GM12878 (cell line): Measurements from ENCODE around the gene C16orf74. TPM values are rescaled to one million over a fixed set of nuclear protein-coding genes. Genes with fewer than 3 reads are reported as not detected.

Experiments
- ATAC-seq: fragments of 200-7000 bp; cut with Tn5 transposase; 3 replicates; pipeline ENCODE4 v1.9.1; 2020; ENCODE audit warnings: mild to moderate bottlenecking, moderate library complexity
- BruUV-seq: library from RNA; stranded (reverse); fragments of 400-500 nt; replicated peaks from 2 replicates; lab custom pipeline; 2021; lab: Mats Ljungman, UMichigan
- CTCF ChIA-PET: fragments of 300-600 bp; sonication (Branson Sonifier 250); formaldehyde crosslinking; extraction: SDS; loops from one replicate; lab custom pipeline; 2021; ENCODE audit warnings: inconsistent platforms; lab: Yijun Ruan, JAX
- POLR2A ChIA-PET: fragments of 350-600 bp; formaldehyde crosslinking; extraction: SDS; loops from one replicate; lab custom pipeline; 2021; ENCODE audit warnings: inconsistent platforms; lab: Charles Lee
- RAD21 ChIA-PET: fragments of 300-600 bp; sonication (Branson Sonifier 250); formaldehyde crosslinking; loops from one replicate; lab custom pipeline; 2023; ENCODE audit warnings: antibody characterized with exemption; ENCODE audit not compliant: unreplicated experiment; lab: Charles Lee
- SMC1A ChIA-PET: fragments of 300-600 bp; sonication (Branson Sonifier 250); formaldehyde crosslinking; loops from one replicate; lab custom pipeline; 2023; ENCODE audit not compliant: unreplicated experiment, uncharacterized antibody; lab: Charles Lee
- DNase-seq: peaks from one replicate; pipeline ENCODE4 v3.0.0-alpha.2; 2011; ENCODE audit warnings: low read depth, low spot score
- FAIRE-seq: peaks from 3 replicates; lab custom pipeline; 2011; peaks lifted over from hg19 to GRCh38; lab: Jason Lieb, UNC
- H2AFZ ChIP-seq: 2 replicates; pipeline ENCODE4 v1.6.0; 2011; ENCODE audit warnings: low read depth, low read length, control low read depth; ENCODE audit not compliant: control insufficient read depth
- H3K27ac ChIP-seq: 2 replicates; pipeline ENCODE4 v1.5.1; 2011; ENCODE audit warnings: control low read depth; ENCODE audit not compliant: control insufficient read depth, insufficient read depth
- H3K27me3 ChIP-seq, 2 experiments: replicated peaks in 1 of 2; 2 replicates each; pipeline versions ENCODE4 v1.6.0 to v1.6.1; 2011; ENCODE audit warnings: low read length in 1 of 2; ENCODE audit not compliant: control insufficient read depth in 2 of 2, insufficient read depth in 2 of 2
- H3K36me3 ChIP-seq, 2 experiments: 2 replicates each; pipeline ENCODE4 v1.5.1; 2011; ENCODE audit warnings: low read length in 1 of 2; ENCODE audit not compliant: control insufficient read depth in 2 of 2, insufficient read depth in 2 of 2
- H3K4me1 ChIP-seq: 2 replicates; pipeline ENCODE4 v1.6.1; 2011; ENCODE audit warnings: mild to moderate bottlenecking, low read length, moderate library complexity, mixed read lengths; ENCODE audit not compliant: control insufficient read depth, insufficient read depth
- H3K4me2 ChIP-seq: 2 replicates; pipeline ENCODE4 v1.6.0; 2011; ENCODE audit warnings: control low read depth; ENCODE audit not compliant: control insufficient read depth, insufficient read depth
- H3K4me3 ChIP-seq: fragments of 200-600 bp; sonication (generic); 2 replicates; pipeline ENCODE4 v1.5.1; 2016
- H3K79me2 ChIP-seq: 2 replicates; pipeline ENCODE4 v1.6.0; 2011; ENCODE audit warnings: low read length; ENCODE audit not compliant: control insufficient read depth, insufficient read depth
- H3K9ac ChIP-seq: 2 replicates; pipeline ENCODE4 v1.8.0; 2011; ENCODE audit warnings: low read length, control low read depth, mixed read lengths; ENCODE audit not compliant: control insufficient read depth, insufficient read depth
- H3K9me3 ChIP-seq: replicated peaks from 3 replicates; pipeline ENCODE4 v1.5.1; 2011; ENCODE audit warnings: mild to moderate bottlenecking, low read length; ENCODE audit not compliant: control insufficient read depth, insufficient read depth
- H4K20me1 ChIP-seq: 2 replicates; pipeline ENCODE4 v1.6.0; 2011; ENCODE audit not compliant: control insufficient read depth, insufficient read depth
- ATF2 ChIP-seq: IDR thresholded peaks from 2 replicates; pipeline ENCODE4 v1.6.1; 2012; ENCODE audit warnings: low read length, inconsistent platforms
- ATF3 ChIP-seq: IDR thresholded peaks from 2 replicates; pipeline ENCODE4 v1.6.1; 2011; ENCODE audit warnings: low read depth, mild to moderate bottlenecking, low read length, moderate library complexity, borderline replicate concordance; ENCODE audit errors: extremely low read depth
- BMI1 ChIP-seq: fragments of 450-650 bp; IDR thresholded peaks from 2 replicates; pipeline ENCODE4 v1.6.1; 2016; ENCODE audit warnings: mild to moderate bottlenecking, moderate library complexity, borderline replicate concordance
- EED ChIP-seq: sonication (generic); IDR thresholded peaks from 2 replicates; pipeline ENCODE4 v1.6.1; 2016; ENCODE audit warnings: antibody characterized with exemption, low read depth
- ELK1 ChIP-seq: IDR thresholded peaks from 2 replicates; pipeline ENCODE4 v1.6.1; 2012; ENCODE audit warnings: low read depth, low read length, improper control_type of control experiment
- FOS ChIP-seq: IDR thresholded peaks from 3 replicates; pipeline ENCODE4 v1.6.1; 2011; ENCODE audit warnings: borderline replicate concordance; ENCODE audit not compliant: insufficient read length; ENCODE audit errors: extremely low read depth
- GATAD2B ChIP-seq: fragments of 450-650 bp; conservative IDR thresholded peaks from 2 replicates; pipeline ENCODE4 v1.6.1; 2017; ENCODE audit warnings: low read depth, mild to moderate bottlenecking, moderate library complexity
- LARP7 ChIP-seq: fragments of 450-650 bp; IDR thresholded peaks from 2 replicates; pipeline ENCODE4 v1.6.1; 2017; ENCODE audit warnings: mild to moderate bottlenecking
- PAX8 ChIP-seq: fragments of 450-650 bp; IDR thresholded peaks from 2 replicates; pipeline ENCODE4 v1.6.1; 2017; ENCODE audit warnings: mild to moderate bottlenecking, moderate library complexity
- SUPT20H ChIP-seq: IDR thresholded peaks from 2 replicates; pipeline ENCODE4 v1.6.1; 2011; ENCODE audit warnings: low read depth, mild to moderate bottlenecking, low read length, moderate library complexity, borderline replicate concordance; ENCODE audit not compliant: control insufficient read depth
- ZBTB4 ChIP-seq: fragments of 450-650 bp; formaldehyde crosslinking; IDR thresholded peaks from 2 replicates; pipeline ENCODE4 v1.4.0; 2022; ENCODE audit warnings: mild to moderate bottlenecking, moderate library complexity
- ZNF687 ChIP-seq: fragments of 450-650 bp; IDR thresholded peaks from 2 replicates; pipeline ENCODE4 v1.6.1; 2017; ENCODE audit warnings: mild to moderate bottlenecking, moderate library complexity
- WGBS: methylation state at CpG from one replicate; pipeline ENCODE4 v1.1.6; 2016; ENCODE audit warnings: low lambda C conversion rate; ENCODE audit not compliant: insufficient replicate concordance, insufficient coverage; ENCODE audit errors: missing lambda C conversion rate; 5-methylcytosine and 5-hydroxymethylcytosine counted together
- in situ Hi-C: fragments of 300-500 bp; cut with MboI; formaldehyde crosslinking; loops from 9 replicates; pipeline ENCODE4 v1.14.3; 2018; ENCODE audit warnings: mixed read lengths
- intact Hi-C: fragments of 100-400 bp; cut with micrococcal nuclease; formaldehyde crosslinking; loops from one replicate; pipeline ENCODE4 v1.14.2; 2022; ENCODE audit not compliant: unreplicated experiment
- polyA plus RNA-seq, 11 experiments: library from polyadenylated mRNA; depleted of rRNA in 4 of 11; unstranded in 6 of 11; stranded (reverse) in 5 of 11; fragments of >200 nt; fragmentation: Nextera tagmentation in 4 of 11; fragmentation: Illumina TruSeq in 1 of 11; extraction: Ambion mirVana in 4 of 11; extraction: Trizol in 1 of 11; gene quantifications; 1 replicate in 1 of 11; 2 replicates in 10 of 11; pipeline versions ENCODE4 v1.2.1 to v1.2.3, GENCODE V29; 2011 to 2016; ENCODE audit warnings: inconsistent platforms in 2 of 11, missing spikeins in 2 of 11, low read depth in 1 of 11
- total RNA-seq, 4 experiments: library from RNA; depleted of rRNA in 3 of 4; stranded (reverse); fragments of >200 nt in 3 of 4; fragmentation: Illumina TruSeq in 1 of 4; extraction: Trizol in 1 of 4; gene quantifications; 2 replicates each; pipeline versions ENCODE4 v1.2.1 to v1.2.3, GENCODE V29; 2013 to 2021

C16orf74 gene
- total and polyA plus RNA-seq, 10 of the 15 experiments (the other 5 are each of a cell fraction or from before 2014, with no cell fraction given): 0.23 to 20.1 (median 6.8) TPM

GRCh38 chr16:85698459-85698891 is 52.4 kb downstream of the C16orf74 start (continued):
- no peak for TF ChIP-seq SUPT20H
- TF ChIP-seq, all 136 proteins: peak for 0

- Histone ChIP-seq H2AFZ (no peak overlapping the region), H3K4me1 (no peaks in the 10 kb centered on the region), H4K20me1 (no peaks in the 10 kb centered on the region), H3K9ac (no peak overlapping the region), H3K36me3 (no peaks in the 10 kb centered on the region), H3K9me3 (no peaks in the 10 kb centered on the region), H3K27me3 (peaks cover 1 to 2% of the 10 kb centered on the region in 2 experiments; a peak in 3 of 4 replicates), H3K4me2 (no peak overlapping the region), H3K27ac (no peak overlapping the region), H3K4me3 (no peak overlapping the region), H3K79me2 (no peaks in the 10 kb centered on the region)
- in situ Hi-C loops: no loop called here
- RAD21 ChIA-PET: no interaction called here
- no TSS peak for BruUV-seq
- intact Hi-C loops: no loop called here
- no peak for FAIRE-seq
- POLR2A ChIA-PET: no interaction called here
- CTCF ChIA-PET: no interaction called here
- no peak for DNase-seq
- SMC1A ChIA-PET: no interaction called here
- no peak for ATAC-seq
- 37% methylated on average over 14 of the region's 14 CpGs for WGBS
- TF ChIP-seq BMI1 (no peak), GATAD2B (no peak), EED (no peak), FOS (no peak), ZBTB4 (CRISPR knock-in tag) (no peak), LARP7 (no peak), PAX8 (no peak), ATF2 (no peak), ZNF687 (no peak), ATF3 (no peak), ELK1 (no peak)
Measured at GRCh38 chr16:85697431-85697830, 53.5 kb downstream of the C16orf74 start.
